Ishikawa (cell line): ENCODE measurements around the gene GPX7.

Experiments used
- CEBPB ChIP-seq: IDR thresholded peaks from 2 replicates; pipeline ENCODE4 v1.6.1; 2012
- CREB1 ChIP-seq: IDR thresholded peaks from 2 replicates; pipeline ENCODE4 v1.6.1; 2012; ENCODE audit warnings: low read depth
- EGR1 ChIP-seq: IDR thresholded peaks from 2 replicates; pipeline ENCODE4 v1.6.1; 2012
- EP300 ChIP-seq: IDR thresholded peaks from 2 replicates; pipeline ENCODE4 v1.6.1; 2012; ENCODE audit warnings: borderline replicate concordance
- FOXM1 ChIP-seq: IDR thresholded peaks from 2 replicates; pipeline ENCODE4 v1.6.1; 2012; ENCODE audit warnings: low read depth, borderline replicate concordance
- NFIC ChIP-seq: IDR thresholded peaks from 2 replicates; pipeline ENCODE4 v1.6.1; 2012
- RAD21 ChIP-seq: IDR thresholded peaks from 2 replicates; pipeline ENCODE4 v1.6.1; 2012; ENCODE audit warnings: low read depth
- TAF1 ChIP-seq: IDR thresholded peaks from 2 replicates; pipeline ENCODE4 v1.6.1; 2012; ENCODE audit warnings: low read depth, mild to moderate bottlenecking
- TCF12 ChIP-seq: IDR thresholded peaks from 2 replicates; pipeline ENCODE4 v1.6.1; 2012; ENCODE audit warnings: low read depth
- TEAD4 ChIP-seq: IDR thresholded peaks from 2 replicates; pipeline ENCODE4 v1.6.1; 2012
- YY1 ChIP-seq: IDR thresholded peaks from 2 replicates; pipeline ENCODE4 v1.6.1; 2012; ENCODE audit warnings: low read depth
- ZBTB7A ChIP-seq: IDR thresholded peaks from 2 replicates; pipeline ENCODE4 v1.6.1; 2012; ENCODE audit warnings: low read depth
- TF ChIP-seq, protein P1 (sequence below): IDR thresholded peaks from 2 replicates; pipeline ENCODE4 v1.6.1; 2012
- TF ChIP-seq, protein P2 (sequence below): IDR thresholded peaks from 2 replicates; pipeline ENCODE4 v1.6.1; 2012; ENCODE audit warnings: low read depth, mild to moderate bottlenecking
- TF ChIP-seq, protein P3 (sequence below): IDR thresholded peaks from 2 replicates; pipeline ENCODE4 v1.6.1; 2012

The GPX7 gene

DNA sequence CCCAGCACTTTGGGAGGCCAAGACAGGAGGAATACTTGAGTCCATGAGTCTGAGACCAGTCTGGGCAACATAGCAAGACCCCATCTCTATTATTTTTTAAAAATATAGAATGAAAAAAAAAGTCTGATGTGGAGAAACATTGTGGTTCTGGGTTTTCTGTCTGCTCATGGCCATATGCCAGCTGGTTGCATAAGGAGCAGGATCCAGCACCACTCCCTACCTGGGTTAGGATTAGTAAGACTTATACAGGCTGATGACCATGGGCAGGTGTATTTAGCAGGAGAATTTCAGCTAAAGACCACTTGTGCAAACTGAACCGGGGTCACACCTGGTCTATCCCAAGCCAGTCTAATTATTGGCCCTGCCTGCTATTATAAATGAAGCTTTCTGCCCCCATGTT is 16.7 kb upstream of the GPX7 start:
- TF ChIP-seq YY1, result no peak
- no peak for TF ChIP-seq CEBPB
- no peak for TF ChIP-seq EGR1
- TF ChIP-seq NFIC, result no peak
- TF ChIP-seq RAD21, result no peak
- TF ChIP-seq, protein P1, sequence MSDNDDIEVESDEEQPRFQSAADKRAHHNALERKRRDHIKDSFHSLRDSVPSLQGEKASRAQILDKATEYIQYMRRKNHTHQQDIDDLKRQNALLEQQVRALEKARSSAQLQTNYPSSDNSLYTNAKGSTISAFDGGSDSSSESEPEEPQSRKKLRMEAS, result no peak
- TF ChIP-seq TEAD4, result no peak
- no peak for TF ChIP-seq TCF12
- TF ChIP-seq TAF1, result no peak
- TF ChIP-seq, protein P2, sequence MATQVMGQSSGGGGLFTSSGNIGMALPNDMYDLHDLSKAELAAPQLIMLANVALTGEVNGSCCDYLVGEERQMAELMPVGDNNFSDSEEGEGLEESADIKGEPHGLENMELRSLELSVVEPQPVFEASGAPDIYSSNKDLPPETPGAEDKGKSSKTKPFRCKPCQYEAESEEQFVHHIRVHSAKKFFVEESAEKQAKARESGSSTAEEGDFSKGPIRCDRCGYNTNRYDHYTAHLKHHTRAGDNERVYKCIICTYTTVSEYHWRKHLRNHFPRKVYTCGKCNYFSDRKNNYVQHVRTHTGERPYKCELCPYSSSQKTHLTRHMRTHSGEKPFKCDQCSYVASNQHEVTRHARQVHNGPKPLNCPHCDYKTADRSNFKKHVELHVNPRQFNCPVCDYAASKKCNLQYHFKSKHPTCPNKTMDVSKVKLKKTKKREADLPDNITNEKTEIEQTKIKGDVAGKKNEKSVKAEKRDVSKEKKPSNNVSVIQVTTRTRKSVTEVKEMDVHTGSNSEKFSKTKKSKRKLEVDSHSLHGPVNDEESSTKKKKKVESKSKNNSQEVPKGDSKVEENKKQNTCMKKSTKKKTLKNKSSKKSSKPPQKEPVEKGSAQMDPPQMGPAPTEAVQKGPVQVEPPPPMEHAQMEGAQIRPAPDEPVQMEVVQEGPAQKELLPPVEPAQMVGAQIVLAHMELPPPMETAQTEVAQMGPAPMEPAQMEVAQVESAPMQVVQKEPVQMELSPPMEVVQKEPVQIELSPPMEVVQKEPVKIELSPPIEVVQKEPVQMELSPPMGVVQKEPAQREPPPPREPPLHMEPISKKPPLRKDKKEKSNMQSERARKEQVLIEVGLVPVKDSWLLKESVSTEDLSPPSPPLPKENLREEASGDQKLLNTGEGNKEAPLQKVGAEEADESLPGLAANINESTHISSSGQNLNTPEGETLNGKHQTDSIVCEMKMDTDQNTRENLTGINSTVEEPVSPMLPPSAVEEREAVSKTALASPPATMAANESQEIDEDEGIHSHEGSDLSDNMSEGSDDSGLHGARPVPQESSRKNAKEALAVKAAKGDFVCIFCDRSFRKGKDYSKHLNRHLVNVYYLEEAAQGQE, result no peak
- no peak for TF ChIP-seq CREB1
- TF ChIP-seq FOXM1, result no peak
- TF ChIP-seq EP300, result no peak
- no peak for TF ChIP-seq ZBTB7A
- TF ChIP-seq, protein P3, sequence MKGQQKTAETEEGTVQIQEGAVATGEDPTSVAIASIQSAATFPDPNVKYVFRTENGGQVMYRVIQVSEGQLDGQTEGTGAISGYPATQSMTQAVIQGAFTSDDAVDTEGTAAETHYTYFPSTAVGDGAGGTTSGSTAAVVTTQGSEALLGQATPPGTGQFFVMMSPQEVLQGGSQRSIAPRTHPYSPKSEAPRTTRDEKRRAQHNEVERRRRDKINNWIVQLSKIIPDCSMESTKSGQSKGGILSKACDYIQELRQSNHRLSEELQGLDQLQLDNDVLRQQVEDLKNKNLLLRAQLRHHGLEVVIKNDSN, result no peak

DNA sequence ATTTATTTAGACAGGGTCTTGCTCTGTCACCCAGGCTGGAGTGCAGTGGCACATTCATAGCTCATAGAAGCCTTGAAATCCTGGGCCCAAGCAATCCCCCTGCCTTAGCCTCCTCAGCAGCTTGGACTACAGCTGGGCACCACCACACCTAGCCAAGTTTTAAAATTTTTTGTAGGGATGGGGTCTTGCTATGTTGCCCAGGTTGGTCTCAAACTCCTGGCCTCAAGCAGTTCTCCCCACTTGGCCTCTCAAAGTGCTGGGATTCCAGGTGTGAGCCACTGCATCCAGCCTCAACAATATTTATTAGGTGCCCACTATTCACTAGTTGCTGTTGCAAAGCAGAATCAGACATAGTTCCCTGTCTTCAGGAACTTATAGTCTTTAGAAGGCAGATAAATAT is 14.1 kb upstream of the GPX7 start:
- TF ChIP-seq YY1, result no peak
- TF ChIP-seq TCF12, result no peak
- TF ChIP-seq EGR1, result no peak
- no peak for TF ChIP-seq TAF1
- TF ChIP-seq, protein P2, result no peak
- TF ChIP-seq ZBTB7A, result no peak
- TF ChIP-seq RAD21, result no peak
- TF ChIP-seq, protein P3, result no peak
- TF ChIP-seq, protein P1, result no peak
- TF ChIP-seq NFIC, result no peak
- TF ChIP-seq TEAD4, result no peak
- no peak for TF ChIP-seq CREB1

DNA sequence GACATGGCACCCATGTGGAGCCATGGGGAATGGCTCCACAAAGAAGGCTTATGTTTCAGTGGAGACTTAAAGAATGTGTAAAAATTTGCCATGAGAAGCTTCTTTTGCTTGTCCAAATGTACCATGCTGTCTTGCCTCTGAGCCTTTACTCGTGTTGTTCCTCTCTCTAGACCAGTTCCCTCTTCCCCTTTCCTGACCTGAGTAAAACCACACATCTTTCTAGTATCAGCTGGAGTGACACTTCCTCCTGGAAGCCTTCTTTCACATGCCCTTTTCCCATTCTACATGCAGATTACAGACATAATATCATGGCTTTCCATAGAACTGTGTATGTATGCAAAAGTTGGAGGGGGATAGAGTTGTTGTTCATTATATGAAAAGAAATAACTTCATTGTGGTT is 13.6 kb upstream of the GPX7 start:
- no peak for TF ChIP-seq EP300
- TF ChIP-seq, protein P1, result no peak
- no peak for TF ChIP-seq YY1
- no peak for TF ChIP-seq RAD21
- no peak for TF ChIP-seq EGR1
- no peak for TF ChIP-seq CEBPB
- TF ChIP-seq TCF12, result no peak
- TF ChIP-seq FOXM1, result no peak
- TF ChIP-seq TEAD4, result no peak

- TF ChIP-seq TEAD4, result no peak
- TF ChIP-seq, protein P3, result no peak
- no peak for TF ChIP-seq FOXM1
- no peak for TF ChIP-seq CREB1
- TF ChIP-seq, protein P1, result no peak
- TF ChIP-seq RAD21, result no peak
- no peak for TF ChIP-seq EGR1
- TF ChIP-seq TAF1, result no peak
- no peak for TF ChIP-seq CEBPB
- TF ChIP-seq TCF12, result no peak
- no peak for TF ChIP-seq YY1
- TF ChIP-seq NFIC, result no peak
- TF ChIP-seq EP300, result no peak
- TF ChIP-seq, protein P2, result no peak
- no peak for TF ChIP-seq ZBTB7A
Observed at GRCh38 chr1:52590266-52590665, 11.9 kb upstream of the GPX7 start.
